Uterus (tissue), 4 donors: ENCODE data around the gene FBN1. TPM values are rescaled to one million over a fixed set of nuclear protein-coding genes. Genes with fewer than 3 reads are reported as not detected.

Experiments used
- DNase-seq, 2 donors: peaks; one replicate each; pipeline ENCODE4 v3.0.0-alpha.2; 2019 to 2020
- H3K27ac ChIP-seq, 2 donors: fragments of 200-600 bp; sonication (generic); 1 replicate in 1 of 2; 2 replicates in 1 of 2; pipeline ENCODE4 v1.5.1; 2016 to 2018
- H3K27me3 ChIP-seq, 2 donors: fragments of 200-600 bp; sonication (generic); one replicate each; pipeline ENCODE4 v1.5.1; 2018 to 2019; ENCODE audit warnings: control low read depth in 1 of 2
- H3K36me3 ChIP-seq, 2 donors: fragments of 200-600 bp; sonication (generic); one replicate each; pipeline ENCODE4 v1.5.1; 2019; ENCODE audit warnings: control low read depth in 1 of 2
- H3K4me1 ChIP-seq, 2 donors: fragments of 200-600 bp; sonication (generic); one replicate each; pipeline ENCODE4 v1.5.1; 2018 to 2019; ENCODE audit warnings: control low read depth in 1 of 2
- H3K4me3 ChIP-seq, 2 donors: fragments of 200-600 bp; sonication (generic); 1 replicate in 1 of 2; 2 replicates in 1 of 2; pipeline ENCODE4 v1.5.1; 2018 to 2019; ENCODE audit warnings: mild to moderate bottlenecking in 1 of 2
- H3K9me3 ChIP-seq, 2 donors: fragments of 200-600 bp; sonication (generic); one replicate each; pipeline ENCODE4 v1.5.1; 2019; ENCODE audit warnings: control low read depth in 1 of 2
- CTCF ChIP-seq, 4 experiments: fragments of 200-600 bp in 2 of 4; fragments of 450-650 bp in 2 of 4; sonication (generic) in 2 of 4; IDR thresholded peaks; one replicate each; pipeline ENCODE4 v1.5.1; 2016 to 2019; ENCODE audit warnings: antibody characterized with exemption in 4 of 4, mild to moderate bottlenecking in 2 of 4, moderate library complexity in 1 of 4
- POLR2A ChIP-seq, 2 donors: fragments of 450-650 bp; IDR thresholded peaks; one replicate each; pipeline ENCODE4 v1.6.1; 2016; ENCODE audit warnings: antibody characterized with exemption in 2 of 2, mild to moderate bottlenecking in 1 of 2, moderate library complexity in 1 of 2
- intact Hi-C: fragments of 100-400 bp; cut with DNase I; formaldehyde crosslinking; loops from one replicate; pipeline ENCODE4 v1.15.1; 2023; ENCODE audit warnings: low total_unique reads
- total RNA-seq, 4 donors: library from RNA; depleted of rRNA in 3 of 4; stranded (reverse); fragments of >200 nt in 3 of 4; gene quantifications; one replicate each; pipeline versions ENCODE4 v1.1.0 to v1.2.4, GENCODE V29; 2014 to 2023
- donor health status: DM: yes; HTN: yes; CAD: no.

The FBN1 gene
- total RNA-seq, 4 donors from 2014 or later: 76.3 to 584 (median 95.8) TPM

GRCh38 chr15:48406266-48406891 is 239.1 kb downstream of the FBN1 start:
- TF ChIP-seq CTCF (IDR thresholded peaks at IDR 0.05) (no peak), POLR2A (IDR thresholded peaks at IDR 0.05) (no peak)
- no peak for DNase-seq
- Histone ChIP-seq H3K4me1 (no peaks in the 10 kb centered on the region), H3K27me3 (no peaks in the 10 kb centered on the region), H3K36me3 (no peaks in the 10 kb centered on the region), H3K27ac (peak overlapping the region; percentile 59 to 69), H3K9me3 (no peaks in the 10 kb centered on the region), H3K4me3 (no peak overlapping the region)
- intact Hi-C loops: no loop called here

GRCh38 chr15:48402427-48403177 is 242.9 kb downstream of the FBN1 start:
- H3K36me3 ChIP-seq: no peaks in the 10 kb centered on the region
- DNase-seq: no peak
- no peak overlapping the region for H3K4me3 ChIP-seq
- no peaks in the 10 kb centered on the region for H3K9me3 ChIP-seq
- no peaks in the 10 kb centered on the region for H3K27me3 ChIP-seq
- intact Hi-C loops: no loop called here
- TF ChIP-seq POLR2A (IDR thresholded peaks at IDR 0.05): no peak
- no peak for TF ChIP-seq CTCF (IDR thresholded peaks at IDR 0.05)
- H3K4me1 ChIP-seq: no peaks in the 10 kb centered on the region
- H3K27ac ChIP-seq: no peak overlapping the region

DNA sequence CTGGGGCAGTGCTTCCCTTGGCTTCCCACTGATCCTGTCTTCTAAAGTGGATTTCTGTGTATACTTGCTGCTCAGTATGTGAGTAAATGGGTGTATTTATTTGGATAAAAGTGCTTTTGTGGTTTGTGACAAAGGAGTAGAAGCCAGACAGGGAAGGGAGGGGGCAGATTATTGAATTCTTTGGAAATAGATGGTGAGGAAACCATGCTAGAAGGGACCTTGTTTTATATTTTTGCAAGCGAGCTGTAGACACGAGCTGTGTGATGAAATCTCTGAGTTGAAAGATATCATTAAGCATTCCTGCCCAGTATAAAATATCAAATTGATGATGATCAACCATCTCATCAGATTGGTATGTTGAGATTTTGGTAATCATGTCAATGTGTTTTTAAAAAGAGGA is 245.4 kb downstream of the FBN1 start:
- no peaks in the 10 kb centered on the region for H3K9me3 ChIP-seq
- no peaks in the 10 kb centered on the region for H3K4me1 ChIP-seq
- no peak for DNase-seq
- no peaks in the 10 kb centered on the region for H3K27me3 ChIP-seq
- TF ChIP-seq CTCF (IDR thresholded peaks at IDR 0.05): no peak
- no peak for TF ChIP-seq POLR2A (IDR thresholded peaks at IDR 0.05)
- no peak overlapping the region for H3K4me3 ChIP-seq
- intact Hi-C loops: no loop called here
- H3K27ac ChIP-seq: no peak overlapping the region
- no peaks in the 10 kb centered on the region for H3K36me3 ChIP-seq

GRCh38 chr15:48397841-48398240 is 247.7 kb downstream of the FBN1 start:
- no peaks in the 10 kb centered on the region for H3K27me3 ChIP-seq
- intact Hi-C loops: no loop called here
- H3K27ac ChIP-seq: no peak overlapping the region
- DNase-seq: peak in 1 of 2 donors; percentile 68
- H3K36me3 ChIP-seq: no peaks in the 10 kb centered on the region
- no peaks in the 10 kb centered on the region for H3K9me3 ChIP-seq
- H3K4me3 ChIP-seq: no peak overlapping the region
- H3K4me1 ChIP-seq: no peaks in the 10 kb centered on the region
- TF ChIP-seq POLR2A (IDR thresholded peaks at IDR 0.05): no peak
- no peak for TF ChIP-seq CTCF (IDR thresholded peaks at IDR 0.05)

GRCh38 chr15:48396020-48396419 is 249.5 kb downstream of the FBN1 start:
- Histone ChIP-seq H3K9me3 (no peaks in the 10 kb centered on the region), H3K4me3 (no peak overlapping the region), H3K4me1 (no peaks in the 10 kb centered on the region), H3K27me3 (no peaks in the 10 kb centered on the region), H3K27ac (peak overlapping the region; percentile 63 to 69), H3K36me3 (no peaks in the 10 kb centered on the region)
- TF ChIP-seq POLR2A (IDR thresholded peaks at IDR 0.05) (no peak), CTCF (IDR thresholded peaks at IDR 0.05) (no peak)
- intact Hi-C loops: no loop called here
- DNase-seq: no peak
